ENCODE measurements around the gene BIRC3.

GRCh38 chr11:102387043-102387781 lies 69.9 kb downstream of the BIRC3 start:
- TF ChIP-seq CTCF (conservative IDR thresholded peaks at IDR 0.05; ENCODE audit: low read depth, low read length) (no peak), MXI1 (IDR thresholded peaks at IDR 0.05; ENCODE audit: borderline replicate concordance, low read depth, low read length) (no peak), CEBPB (IDR thresholded peaks at IDR 0.05; ENCODE audit: low read depth, low read length) (no peak), ELK1 (IDR thresholded peaks at IDR 0.05; ENCODE audit: borderline replicate concordance, low read depth, low read length) (no peak), BHLHE40 (IDR thresholded peaks at IDR 0.05; ENCODE audit: low read depth, low read length) (no peak), POLR2A (IDR thresholded peaks at IDR 0.05; ENCODE audit: low read depth, low read length) (no peak), MAFK (IDR thresholded peaks at IDR 0.05; ENCODE audit: low read depth, low read length) (no peak)

All from IMR-90 (cell line).